ENCODE measurements around the gene CD274.

CD274 gene

DNA sequence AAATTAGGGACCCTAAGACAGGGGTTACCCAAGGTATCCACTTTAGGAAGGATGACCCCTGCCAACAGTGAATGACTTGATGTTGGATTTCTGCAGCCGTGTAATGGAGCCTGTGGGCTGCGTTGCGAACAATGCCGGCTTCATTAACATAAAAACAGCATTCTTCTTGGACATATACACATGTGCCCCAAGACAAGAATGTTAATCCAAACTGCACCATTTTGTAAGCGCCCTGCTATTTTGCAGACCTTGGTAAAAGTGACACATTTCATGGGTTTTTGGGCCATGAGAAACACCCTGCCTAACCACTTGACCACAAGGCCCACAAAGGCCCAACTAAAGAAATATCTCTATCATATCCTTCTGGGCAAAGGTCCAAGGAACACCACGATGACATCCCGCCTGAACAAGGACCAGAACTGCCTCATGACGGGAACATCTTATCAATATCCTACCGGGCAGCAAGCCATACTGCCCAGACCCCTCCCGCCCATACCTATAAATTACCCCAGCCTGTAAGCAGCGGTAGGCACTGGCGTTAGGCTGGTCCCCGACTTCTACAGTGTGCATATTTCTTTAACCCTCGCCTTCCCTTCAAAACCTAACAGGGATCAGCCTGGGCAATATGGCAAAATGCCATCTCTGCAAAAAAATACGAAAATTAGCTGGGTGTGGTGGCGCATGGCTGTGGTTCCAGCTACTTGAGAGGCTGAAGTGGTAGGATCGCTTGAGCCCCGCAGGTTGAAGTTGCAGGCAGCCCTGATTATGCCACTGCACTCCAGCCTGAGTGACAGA lies 50.3 kb downstream of the CD274 start:
- no peak for FAIRE-seq

DNA sequence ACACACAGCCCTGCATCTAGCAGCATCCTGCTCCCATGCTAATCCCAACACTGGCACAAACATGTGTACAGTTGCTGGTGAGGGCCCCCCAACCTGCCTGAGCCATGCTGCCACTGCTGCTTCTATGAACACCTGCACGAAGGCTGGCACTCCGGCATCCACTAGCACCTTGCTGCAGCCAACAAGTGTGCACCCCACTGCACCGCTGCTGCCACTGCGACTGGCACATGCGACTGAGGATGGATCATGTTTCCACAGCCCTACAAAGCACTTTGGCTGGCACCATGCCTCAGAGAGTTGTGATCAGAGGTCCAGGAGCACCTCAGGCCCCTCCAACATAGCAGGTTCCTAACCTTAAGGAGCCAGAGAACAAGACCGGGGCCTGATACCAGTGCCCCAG lies 52.2 kb downstream of the CD274 start:
- FAIRE-seq = no peak

DNA sequence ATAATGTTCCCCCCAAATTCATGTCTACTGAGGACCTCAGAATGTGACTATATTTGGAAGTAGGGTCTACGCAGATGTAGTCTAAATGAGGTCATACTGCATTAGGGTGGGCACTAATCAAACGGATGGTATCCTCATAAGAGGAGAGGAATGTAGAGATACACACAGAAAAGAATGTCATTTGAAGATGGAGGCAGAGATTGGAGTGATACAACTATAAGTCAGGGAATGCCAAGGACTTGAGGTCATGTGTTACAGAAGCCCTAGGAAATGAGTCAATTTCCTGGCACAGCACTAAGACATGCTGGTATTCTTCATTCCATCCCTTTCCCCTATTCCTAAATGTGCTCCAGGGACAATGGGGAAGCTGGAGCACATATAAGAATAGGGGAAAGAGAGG lies 59.2 kb downstream of the CD274 start:
- no peak for FAIRE-seq

DNA sequence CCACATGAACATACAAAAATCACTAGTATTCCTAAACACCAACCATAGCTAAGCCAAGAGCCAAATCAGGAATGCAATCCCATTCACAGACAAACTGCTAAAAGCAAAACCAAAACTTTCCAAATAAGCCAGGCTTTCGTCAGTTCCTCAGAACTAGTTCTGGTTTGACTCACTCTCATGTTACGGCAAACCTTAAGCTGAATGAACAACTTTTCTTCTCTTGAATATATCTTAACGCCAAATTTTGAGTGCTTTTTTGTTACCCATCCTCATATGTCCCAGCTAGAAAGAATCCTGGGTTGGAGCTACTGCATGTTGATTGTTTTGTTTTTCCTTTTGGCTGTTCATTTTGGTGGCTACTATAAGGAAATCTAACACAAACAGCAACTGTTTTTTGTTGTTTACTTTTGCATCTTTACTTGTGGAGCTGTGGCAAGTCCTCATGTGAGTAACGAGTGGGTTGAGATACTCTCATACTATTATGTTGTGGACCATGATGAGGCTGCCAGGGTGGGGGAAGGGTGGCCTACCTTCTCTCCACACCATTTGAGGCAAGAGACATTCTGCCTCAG lies 60.1 kb downstream of the CD274 start, which contains the start of gene PDCD1LG2:
Gene PDCD1LG2 (plus strand): TSS at position 172 of the 572 bp plus-strand sequence. CDS start 12,016 bp downstream, outside the sequence.
- FAIRE-seq = no peak

DNA sequence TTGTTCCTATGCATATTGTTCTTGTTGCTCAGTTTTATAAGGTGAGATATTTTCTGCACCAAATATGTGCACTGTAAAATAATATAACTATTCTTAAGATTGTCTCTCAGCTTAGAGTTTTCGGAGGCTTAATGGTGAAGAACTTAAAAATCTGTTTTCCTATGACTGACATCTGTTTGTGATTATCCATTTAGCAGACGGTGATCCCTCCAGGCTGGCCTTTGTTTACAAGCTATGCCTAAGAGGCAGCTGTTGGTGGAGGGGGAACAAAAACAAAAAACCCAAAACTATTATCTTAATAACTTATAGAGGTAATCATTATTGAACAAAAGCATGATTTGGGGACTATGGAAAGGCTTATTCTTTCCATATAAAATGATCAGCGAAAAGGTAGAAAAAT lies 60.6 kb downstream of the CD274 start:
- no peak for FAIRE-seq

DNA sequence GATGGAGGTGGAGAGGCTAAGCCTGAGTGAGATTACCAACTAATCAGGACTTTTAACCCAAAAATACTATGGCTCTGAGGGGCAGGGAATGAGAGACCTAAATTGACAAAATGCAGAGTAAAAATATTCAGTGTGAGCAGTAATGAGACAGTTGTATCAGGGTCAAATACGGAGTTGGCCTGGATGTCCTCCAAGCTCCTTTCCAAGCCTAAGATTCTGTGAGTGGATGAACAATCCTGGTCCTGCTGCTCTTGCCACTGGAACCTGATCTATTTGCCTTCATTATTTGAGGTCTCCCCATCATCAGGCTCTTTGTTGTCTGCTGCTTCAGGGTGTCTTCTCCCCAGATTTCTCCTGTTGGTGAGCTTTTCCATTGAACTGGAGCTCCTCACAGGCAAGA lies 61.1 kb downstream of the CD274 start:
- FAIRE-seq = no peak

DNA sequence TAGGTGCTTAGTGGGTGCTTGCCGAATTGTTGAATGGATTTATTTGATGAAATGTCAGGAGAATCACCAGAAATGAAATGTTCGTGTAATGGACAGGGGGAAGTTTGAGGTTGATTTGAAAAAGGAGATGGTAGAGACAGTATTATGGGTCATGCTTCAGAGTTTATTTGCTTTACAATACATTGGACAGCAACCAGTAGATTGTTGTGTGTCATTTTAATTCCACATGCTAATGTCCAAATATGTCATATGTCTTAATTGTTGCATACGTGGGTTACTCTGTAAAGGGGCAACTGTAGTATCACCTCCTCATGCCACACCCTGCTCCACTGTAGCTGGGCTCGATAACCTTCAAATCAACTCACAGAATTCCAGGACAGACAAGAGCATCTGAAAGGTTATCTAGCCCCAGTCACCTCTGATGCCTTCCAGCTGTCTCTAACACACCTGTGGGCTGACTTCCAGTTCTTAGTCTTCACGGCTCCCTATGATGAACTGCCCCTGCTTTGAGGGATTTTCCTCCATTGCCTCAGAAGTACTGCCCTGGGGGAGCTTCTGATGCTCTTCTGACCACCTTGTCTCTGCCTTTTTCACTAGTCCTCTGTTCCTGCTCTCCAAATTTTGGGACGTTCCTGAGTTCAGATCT lies 61.7 kb downstream of the CD274 start:
- no peak for FAIRE-seq

DNA sequence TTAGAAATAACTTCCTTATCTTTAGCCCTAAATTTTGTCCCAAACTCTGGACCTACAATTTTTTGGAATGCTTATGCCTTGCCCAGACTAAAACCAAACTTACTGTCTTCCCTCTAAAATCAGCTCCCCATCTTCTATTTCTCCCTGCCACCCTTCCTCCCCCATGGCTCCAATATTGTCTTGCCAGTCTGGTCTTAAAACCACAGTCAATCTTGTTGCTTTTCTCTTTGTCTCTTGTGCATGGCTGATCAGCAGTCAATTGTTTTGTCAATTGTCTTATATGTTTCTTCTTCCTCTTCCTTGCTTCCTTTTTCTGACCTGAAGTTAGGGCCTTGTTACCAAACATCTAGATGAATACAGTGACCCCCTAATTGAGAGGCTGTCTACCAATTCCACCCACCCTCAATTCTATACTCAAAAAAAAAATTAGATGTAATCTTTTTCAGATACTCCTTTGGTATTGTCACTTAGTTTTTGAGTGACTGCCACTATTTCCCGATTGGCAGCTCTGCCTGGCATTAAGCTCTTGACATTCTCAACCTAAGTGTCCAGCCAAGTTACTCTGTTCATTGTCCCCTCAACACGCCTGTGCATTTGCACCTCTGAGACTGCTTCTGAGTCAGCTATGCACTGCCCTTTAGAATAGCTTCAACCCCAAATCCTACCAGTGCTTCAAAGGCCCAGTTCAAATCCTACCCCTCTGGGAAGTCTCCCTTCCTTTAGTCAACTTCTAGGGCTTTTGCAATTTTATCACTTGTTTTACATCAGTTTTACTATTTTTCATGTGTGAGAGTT lies 62.5 kb downstream of the CD274 start:
- FAIRE-seq = no peak

DNA sequence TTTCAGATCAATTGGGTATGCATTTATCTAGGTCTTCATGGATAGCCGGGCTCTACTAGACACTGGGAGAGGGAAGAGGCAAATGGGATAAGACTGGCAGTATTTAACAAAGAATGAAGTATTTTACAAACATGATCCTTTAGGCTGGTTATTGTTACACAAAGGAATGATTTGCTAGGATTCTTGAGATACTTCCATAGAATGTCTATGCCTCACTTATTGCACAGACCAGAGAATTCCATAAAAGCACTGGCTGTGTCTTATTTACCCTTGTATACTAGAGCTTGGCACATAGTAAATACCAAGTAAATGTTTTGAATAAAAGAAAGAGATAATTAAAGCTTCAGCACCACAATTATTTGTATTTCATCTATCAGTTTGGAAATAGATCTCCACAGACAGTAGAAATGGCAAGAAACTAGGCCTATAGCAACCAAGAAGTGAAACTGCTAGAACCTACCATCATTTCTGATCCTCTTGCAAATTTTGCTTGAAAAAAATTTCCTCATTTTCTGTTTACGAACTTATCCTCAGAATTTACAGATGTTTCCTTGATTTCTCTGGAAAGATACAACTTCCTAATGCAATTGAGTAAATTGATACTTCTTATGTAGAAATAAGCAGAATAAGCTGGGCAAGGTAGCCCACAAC lies 63.7 kb downstream of the CD274 start:
- FAIRE-seq = no peak

DNA sequence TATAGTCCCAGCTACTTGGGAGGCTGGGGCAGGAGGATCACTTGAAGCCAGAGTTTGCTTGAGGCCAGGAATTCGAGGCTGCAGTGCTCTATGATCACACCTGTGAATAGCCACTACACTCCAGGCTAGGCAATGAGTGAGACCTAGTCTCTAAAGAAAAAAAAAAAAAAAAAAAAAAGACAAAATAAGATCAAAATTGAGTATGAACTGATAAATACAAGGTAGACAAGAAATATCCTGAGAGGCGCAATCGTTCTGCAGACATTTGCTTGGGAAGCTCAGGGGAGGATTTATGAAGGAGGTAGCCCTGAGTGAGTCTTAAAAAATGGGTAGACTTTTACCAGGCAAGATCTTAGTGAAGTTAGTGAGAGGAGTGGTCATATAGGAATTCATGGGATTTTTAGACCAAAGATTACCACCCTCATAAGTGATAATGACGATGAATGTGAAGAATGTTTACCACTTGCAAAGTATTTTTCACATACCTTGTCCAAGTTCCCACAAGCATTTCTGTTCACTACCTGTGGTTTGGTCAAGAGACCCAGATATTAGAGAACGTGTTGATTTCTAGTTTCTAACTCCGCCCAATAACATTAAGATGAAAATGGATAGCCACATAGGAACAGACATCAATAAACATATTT lies 64.4 kb downstream of the CD274 start:
- FAIRE-seq = no peak

DNA sequence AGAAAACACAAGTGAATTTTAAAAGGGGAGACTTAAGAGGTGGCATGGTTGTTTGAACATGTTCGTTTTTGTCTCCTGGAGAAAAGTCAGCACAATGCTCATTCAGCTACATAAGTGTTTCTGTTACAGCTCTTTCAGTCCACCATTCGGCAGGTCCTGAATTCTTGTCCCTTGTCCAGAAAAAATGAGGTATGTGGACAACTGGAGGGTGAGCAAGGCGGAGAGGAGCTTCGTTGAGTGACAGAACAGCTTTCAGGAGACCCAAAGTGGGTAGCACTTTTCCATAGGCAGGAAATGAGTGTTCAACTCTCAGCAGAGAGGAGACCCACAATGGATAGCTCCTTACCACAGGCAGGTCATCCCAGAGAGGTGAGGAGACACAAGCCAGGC lies 64.9 kb downstream of the CD274 start:
- FAIRE-seq = no peak

DNA sequence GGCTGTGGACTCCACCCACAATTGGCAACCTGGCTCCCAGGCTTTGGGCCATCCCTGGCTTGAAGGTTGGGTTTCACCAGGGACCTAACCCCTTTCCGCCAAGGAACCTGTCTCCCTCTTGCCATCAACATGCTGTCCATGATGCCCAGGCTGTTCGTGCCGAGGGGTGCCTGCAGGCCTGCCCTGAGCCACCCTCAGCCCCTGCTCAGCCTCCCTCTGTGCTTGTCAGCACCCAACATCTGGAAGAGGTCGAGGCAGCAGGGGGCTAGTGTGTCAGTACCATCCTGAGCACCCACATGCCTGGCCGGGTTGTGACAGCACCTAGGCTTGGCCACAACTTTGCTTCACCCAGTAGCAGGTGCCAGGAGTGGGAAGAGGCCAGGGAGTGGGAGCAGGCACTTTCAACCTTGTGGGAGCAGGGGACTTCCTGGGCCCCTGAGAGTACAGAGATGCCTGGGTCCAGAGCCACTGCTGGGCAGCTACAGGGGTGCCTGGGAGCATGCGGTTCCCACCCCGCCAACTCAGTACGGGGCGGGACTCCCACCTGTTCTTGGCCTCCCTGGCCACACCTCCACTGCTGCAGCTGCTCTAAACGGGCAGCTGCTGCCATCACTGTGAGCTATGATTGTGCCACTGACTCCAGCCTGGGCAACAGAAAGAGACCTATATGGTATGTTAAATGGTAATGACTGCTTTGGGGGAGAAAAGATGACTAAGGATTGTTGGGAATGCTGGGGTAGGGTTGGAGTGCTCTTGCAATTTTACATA lies 66.3 kb downstream of the CD274 start:
- FAIRE-seq = no peak

DNA sequence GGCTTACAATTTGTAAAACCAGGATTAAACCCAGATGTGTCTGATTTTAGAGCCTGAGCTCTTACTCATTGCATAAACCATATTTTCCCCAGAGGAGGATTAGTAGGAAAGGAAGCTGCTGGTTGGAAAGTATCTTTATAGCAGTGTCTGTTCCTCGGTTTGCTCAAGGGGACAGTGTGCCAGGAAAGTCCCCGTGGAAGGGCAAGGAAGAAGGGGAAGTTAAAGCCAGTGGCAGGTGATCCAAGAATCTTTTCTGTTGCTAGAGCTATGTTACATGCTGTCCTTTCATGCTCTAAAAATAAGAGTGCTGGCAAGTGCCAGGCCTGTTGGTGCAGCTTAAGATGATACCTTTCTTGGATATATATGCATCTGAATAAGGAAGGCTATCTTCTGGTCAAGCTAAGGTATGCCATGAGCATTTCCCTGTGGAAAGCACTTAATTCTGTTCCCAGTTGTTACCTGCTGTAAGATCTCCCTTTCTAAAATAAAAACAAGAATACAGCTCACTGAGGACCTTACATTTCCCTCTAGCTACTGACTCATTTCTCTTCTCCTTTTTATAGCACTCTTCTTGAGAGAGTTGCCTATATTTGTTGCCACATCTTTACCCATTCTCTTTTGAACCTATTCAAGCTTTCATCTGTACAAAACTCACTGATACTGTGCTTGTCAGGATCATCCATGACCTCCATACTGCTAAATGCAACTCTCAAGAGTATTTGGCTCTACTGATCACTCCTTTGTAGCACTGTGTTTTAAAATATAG lies 68.0 kb downstream of the CD274 start:
- no peak for FAIRE-seq

DNA sequence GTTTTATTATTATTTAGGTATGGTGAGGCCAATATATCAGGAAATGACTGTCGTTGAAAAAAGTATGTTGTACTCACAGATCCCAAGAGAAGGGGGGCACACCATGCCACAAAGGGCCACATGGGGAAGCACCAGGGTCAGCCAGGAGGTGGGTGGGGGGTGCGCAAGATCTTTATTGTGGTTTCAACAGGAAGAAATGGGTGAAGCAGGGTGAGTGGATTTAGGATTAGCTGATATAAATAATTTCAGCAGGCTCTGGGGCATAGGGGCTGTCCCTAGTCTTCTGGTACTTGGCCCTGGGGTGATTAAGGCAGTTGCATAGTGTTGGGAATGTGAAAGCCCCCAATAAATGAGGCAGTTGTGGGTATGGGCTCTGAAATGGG lies 68.6 kb downstream of the CD274 start:
- FAIRE-seq = no peak

Data from islet of Langerhans (tissue), 1 donor.